Measurements from ENCODE around the gene ARID1B.
"Not testable (repeated sequence)": the region's sequence is repeated elsewhere in the genome, so short reads cannot be mapped to it uniquely, and the experiment has no call there.

ARID1B gene

DNA sequence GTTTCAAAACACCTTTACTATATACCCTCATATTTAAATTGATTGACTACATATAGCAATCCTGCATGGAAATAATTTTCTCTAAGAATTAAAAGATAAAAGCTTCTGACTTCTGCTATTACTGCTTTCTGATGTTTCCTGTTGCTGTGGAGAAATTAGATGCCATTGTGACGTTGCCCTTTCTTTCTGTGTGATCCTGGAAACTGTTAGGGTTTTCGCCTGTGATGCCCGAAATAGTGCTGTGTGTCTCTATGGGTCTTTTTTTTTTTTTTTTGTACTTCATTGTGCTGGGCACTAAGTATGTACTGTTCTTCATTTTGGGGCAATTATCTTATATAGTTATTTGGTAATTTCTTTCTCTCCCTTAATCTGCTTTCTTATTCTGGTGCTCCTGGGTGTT lies 205.0 kb downstream of the ARID1B start:
- H3K4me1 ChIP-seq, result peaks cover 0 to 56% (median 17%) of the 10 kb centered on the region in 4 donors
- TF ChIP-seq, protein P1, sequence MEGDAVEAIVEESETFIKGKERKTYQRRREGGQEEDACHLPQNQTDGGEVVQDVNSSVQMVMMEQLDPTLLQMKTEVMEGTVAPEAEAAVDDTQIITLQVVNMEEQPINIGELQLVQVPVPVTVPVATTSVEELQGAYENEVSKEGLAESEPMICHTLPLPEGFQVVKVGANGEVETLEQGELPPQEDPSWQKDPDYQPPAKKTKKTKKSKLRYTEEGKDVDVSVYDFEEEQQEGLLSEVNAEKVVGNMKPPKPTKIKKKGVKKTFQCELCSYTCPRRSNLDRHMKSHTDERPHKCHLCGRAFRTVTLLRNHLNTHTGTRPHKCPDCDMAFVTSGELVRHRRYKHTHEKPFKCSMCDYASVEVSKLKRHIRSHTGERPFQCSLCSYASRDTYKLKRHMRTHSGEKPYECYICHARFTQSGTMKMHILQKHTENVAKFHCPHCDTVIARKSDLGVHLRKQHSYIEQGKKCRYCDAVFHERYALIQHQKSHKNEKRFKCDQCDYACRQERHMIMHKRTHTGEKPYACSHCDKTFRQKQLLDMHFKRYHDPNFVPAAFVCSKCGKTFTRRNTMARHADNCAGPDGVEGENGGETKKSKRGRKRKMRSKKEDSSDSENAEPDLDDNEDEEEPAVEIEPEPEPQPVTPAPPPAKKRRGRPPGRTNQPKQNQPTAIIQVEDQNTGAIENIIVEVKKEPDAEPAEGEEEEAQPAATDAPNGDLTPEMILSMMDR (IDR thresholded peaks at IDR 0.05), result no peak
- H3K36me3 ChIP-seq, result no peaks in the 10 kb centered on the region
- intact Hi-C loops (cut with DNase I; ENCODE audit: low total_unique reads), result no loop called here
- no peak for DNase-seq
- H3K9me3 ChIP-seq, result no peaks in the 10 kb centered on the region
- no peaks in the 10 kb centered on the region for H3K27me3 ChIP-seq
- H3K4me3 ChIP-seq, result no peak overlapping the region
- H3K27ac ChIP-seq, result no peak overlapping the region

DNA sequence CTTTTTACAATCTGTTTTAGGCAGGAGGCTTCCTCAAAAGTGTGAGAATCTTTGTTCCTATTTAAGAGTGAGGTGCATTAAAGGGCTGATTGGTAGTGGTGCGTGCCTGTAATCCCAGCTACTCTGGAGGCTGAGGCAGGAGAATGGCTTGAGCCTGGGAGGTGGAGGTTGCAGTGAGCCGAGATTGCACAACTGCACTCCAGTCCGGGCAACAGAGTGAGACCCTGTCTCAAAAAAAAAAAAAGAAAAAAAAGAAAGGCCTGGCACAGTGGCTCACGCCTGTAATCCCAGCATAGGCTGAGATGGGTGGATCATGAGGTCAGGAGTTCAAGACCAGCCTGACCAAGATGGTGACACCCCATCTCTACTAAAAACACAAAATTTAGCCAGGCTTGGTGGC lies 205.7 kb downstream of the ARID1B start:
- H3K4me1 ChIP-seq, result peaks cover 0 to 50% (median 14%) of the 10 kb centered on the region in 4 donors
- H3K9me3 ChIP-seq; H3K27me3 ChIP-seq; H3K36me3 ChIP-seq; H3K4me3 ChIP-seq; DNase-seq; intact Hi-C loops (cut with DNase I; ENCODE audit: low total_unique reads); H3K27ac ChIP-seq: not testable (repeated sequence)

DNA sequence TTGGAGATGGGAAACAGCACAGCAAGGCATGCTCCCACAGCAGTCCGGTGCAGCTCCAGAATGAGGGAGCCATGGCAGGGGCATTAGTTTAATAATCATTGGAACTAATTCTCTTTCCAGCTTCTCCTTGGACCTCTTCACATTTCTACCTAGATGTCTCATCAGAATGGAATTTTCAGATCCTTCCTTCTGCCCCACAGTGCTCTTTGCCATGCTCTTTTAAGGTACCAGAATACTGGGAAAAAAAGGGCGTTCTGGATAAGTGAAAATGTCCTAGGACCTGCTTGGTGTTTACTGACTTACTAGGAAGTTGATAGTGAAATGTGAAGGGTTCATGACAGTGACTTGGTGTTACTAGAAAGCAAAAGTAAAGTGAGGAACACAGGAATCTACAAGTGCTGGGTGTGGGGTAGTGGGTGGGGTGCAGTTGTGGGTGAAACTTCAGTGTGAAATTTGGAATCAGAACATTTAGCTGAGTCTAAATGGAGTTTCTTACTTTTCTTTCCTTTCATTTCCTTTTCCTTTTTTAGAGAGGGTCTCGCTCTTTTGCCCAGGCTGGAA lies 207.1 kb downstream of the ARID1B start:
- Histone ChIP-seq H3K27ac (no peak overlapping the region), H3K27me3 (no peaks in the 10 kb centered on the region), H3K36me3 (no peaks in the 10 kb centered on the region), H3K9me3 (no peaks in the 10 kb centered on the region), H3K4me1 (peaks cover 0 to 51% (median 19%) of the 10 kb centered on the region in 4 donors), H3K4me3 (no peak overlapping the region)
- intact Hi-C loops (cut with DNase I; ENCODE audit: low total_unique reads), result no loop called here
- DNase-seq, result no peak
- TF ChIP-seq, protein P1 (IDR thresholded peaks at IDR 0.05), result no peak

DNA sequence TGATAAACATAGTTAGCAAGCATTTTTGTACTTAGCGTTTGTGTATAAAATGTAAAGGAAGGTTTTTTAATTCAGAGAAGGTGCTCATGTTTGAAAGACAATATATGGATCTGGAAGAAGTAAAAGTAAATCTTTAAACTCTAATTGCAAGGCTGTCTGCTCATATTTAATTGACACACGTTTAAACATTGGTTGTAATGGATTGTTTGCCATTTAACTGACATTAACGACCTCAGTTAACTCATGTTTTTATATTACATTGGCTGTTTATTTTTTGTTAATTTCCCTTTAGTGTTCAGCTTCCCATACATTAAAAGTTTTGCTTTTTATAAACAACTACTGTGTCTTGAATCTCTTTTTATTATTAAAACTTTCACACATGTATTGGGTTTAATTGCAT lies 208.1 kb downstream of the ARID1B start:
- H3K4me3 ChIP-seq, result no peak overlapping the region
- intact Hi-C loops (cut with DNase I; ENCODE audit: low total_unique reads), result no loop called here
- peaks cover 0 to 44% (median 17%) of the 10 kb centered on the region in 4 donors for H3K4me1 ChIP-seq
- H3K36me3 ChIP-seq, result no peaks in the 10 kb centered on the region
- TF ChIP-seq, protein P1 (IDR thresholded peaks at IDR 0.05), result no peak
- no peaks in the 10 kb centered on the region for H3K27me3 ChIP-seq
- no peak for DNase-seq
- H3K27ac ChIP-seq, result no peak overlapping the region
- H3K9me3 ChIP-seq, result no peaks in the 10 kb centered on the region

DNA sequence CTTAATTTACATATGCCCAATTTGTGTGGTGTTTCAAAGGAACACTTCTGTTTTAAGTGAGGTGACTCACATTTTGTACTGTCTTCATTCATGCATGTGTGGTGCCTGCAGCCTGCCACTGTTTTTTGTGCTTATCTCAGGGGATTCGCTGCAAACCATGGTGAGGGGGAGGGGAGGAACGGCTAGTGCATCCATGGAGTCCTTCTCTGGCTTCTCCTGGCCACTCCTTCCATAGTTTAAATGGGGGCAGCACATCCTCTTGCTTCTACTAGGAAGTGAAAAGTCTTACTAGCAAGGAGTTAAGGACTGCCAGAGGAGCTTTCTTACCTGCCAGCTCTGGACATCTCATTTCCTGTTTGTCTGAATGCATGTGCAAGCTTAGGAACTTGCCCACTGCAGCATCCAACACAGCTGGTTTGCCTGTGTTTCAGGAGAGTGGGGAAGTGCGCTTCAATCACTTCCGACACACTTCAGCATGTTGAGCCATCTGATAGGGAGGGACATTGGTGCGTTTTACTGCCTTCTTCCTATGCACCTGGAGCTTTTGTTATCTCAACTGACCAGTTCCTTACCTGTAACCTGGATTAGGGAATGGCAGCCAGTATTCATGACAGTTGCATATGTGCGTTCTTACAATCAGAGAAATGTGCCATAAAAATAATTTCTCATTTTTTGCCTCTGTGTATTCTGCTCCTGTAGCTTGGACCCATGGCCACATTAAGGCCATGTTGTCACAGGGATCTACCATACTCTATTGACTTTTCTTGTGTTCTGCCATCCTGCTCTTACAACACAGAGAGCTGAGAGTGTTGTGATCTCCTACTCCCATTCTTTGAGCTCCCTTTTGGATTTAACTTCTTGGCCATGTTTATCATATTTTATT lies 211.3 kb downstream of the ARID1B start:
- TF ChIP-seq, protein P1 (IDR thresholded peaks at IDR 0.05), result no peak
- no peak overlapping the region for H3K4me3 ChIP-seq
- no peaks in the 10 kb centered on the region for H3K27me3 ChIP-seq
- H3K4me1 ChIP-seq, result peaks cover 0 to 42% (median 18%) of the 10 kb centered on the region in 4 donors
- H3K27ac ChIP-seq, result no peak overlapping the region
- H3K36me3 ChIP-seq, result no peaks in the 10 kb centered on the region
- intact Hi-C loops (cut with DNase I; ENCODE audit: low total_unique reads), result no loop called here
- no peaks in the 10 kb centered on the region for H3K9me3 ChIP-seq
- DNase-seq, result no peak

DNA sequence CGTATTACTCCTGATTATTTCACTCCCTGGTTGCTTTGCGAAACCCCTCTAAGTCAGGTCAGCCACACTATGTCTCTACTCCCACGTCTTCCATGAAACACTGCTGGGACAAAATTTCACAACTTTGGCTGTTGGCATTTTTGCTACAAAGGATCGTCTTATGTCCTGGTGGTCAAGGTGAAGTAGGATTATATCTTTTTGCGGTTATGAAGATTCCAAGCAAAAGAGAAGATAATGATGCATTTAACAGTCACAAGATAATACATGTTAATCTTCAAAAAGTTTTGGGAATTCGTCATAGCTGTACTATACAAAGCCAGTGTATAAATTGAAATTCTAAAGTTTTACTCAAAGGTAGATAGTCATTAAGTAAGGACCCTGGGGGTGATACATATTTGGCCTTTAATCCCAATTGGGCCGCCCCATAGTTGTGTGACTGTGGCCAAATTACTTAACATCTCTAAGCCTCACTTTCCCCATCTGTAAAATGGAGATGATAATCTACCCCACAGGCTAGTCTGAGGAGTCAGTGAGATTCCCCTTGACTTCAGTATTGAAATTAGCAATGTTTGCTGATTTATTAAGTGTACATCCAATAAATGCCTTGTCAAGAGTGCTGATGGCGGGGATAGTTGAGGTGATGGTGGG lies 212.1 kb downstream of the ARID1B start:
- Histone ChIP-seq H3K27me3 (no peaks in the 10 kb centered on the region), H3K4me3 (no peak overlapping the region), H3K9me3 (no peaks in the 10 kb centered on the region), H3K36me3 (no peaks in the 10 kb centered on the region), H3K27ac (no peak overlapping the region), H3K4me1 (peaks cover 0 to 35% (median 14%) of the 10 kb centered on the region in 4 donors)
- intact Hi-C loops (cut with DNase I; ENCODE audit: low total_unique reads), result no loop called here
- TF ChIP-seq, protein P1 (IDR thresholded peaks at IDR 0.05), result no peak
- no peak for DNase-seq
